ENCODE results near the gene DMWD.
"Not testable (repeated sequence)": the region's sequence is repeated elsewhere in the genome, so short reads cannot be mapped to it uniquely, and the experiment has no call there.

DNA sequence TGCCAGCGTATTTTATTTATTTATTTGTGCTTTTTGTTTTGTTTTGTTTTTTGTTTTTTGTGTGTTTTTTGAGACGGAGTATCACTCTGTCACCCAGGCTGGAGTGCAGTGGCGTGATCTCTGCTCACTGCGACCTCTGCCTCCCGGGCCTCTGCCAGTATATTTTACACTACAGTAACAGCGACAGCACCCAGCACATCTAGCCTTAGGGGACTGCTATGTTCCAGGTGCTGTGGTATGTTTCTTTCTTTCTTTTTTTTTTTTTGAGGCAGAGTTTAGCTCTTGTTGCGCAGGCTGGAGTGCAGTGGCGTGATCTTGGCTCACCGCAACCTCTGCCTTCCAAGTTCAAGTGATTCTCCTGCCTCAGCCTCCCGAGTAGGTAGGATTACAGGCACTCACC, 41.2 kb downstream of the DMWD start:
- TF ChIP-seq, protein P1, sequence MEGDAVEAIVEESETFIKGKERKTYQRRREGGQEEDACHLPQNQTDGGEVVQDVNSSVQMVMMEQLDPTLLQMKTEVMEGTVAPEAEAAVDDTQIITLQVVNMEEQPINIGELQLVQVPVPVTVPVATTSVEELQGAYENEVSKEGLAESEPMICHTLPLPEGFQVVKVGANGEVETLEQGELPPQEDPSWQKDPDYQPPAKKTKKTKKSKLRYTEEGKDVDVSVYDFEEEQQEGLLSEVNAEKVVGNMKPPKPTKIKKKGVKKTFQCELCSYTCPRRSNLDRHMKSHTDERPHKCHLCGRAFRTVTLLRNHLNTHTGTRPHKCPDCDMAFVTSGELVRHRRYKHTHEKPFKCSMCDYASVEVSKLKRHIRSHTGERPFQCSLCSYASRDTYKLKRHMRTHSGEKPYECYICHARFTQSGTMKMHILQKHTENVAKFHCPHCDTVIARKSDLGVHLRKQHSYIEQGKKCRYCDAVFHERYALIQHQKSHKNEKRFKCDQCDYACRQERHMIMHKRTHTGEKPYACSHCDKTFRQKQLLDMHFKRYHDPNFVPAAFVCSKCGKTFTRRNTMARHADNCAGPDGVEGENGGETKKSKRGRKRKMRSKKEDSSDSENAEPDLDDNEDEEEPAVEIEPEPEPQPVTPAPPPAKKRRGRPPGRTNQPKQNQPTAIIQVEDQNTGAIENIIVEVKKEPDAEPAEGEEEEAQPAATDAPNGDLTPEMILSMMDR (IDR thresholded peaks at IDR 0.05; ENCODE audit: borderline replicate concordance, extremely low read depth, low read length, poor library complexity, severe bottlenecking) = not testable (repeated sequence)
- TF ChIP-seq EZH2 (IDR thresholded peaks at IDR 0.05; ENCODE audit: borderline replicate concordance, low read depth, low read length, severe bottlenecking) = not testable (repeated sequence)
